ENCODE data around the gene OR4C5. TPM values are rescaled to one million over a fixed set of nuclear protein-coding genes. Genes with fewer than 3 reads are reported as not detected.
"Not testable (repeated sequence)": the region's sequence is repeated elsewhere in the genome, so short reads cannot be mapped to it uniquely, and the experiment has no call there.

The OR4C5 gene
- not detected in 2 replicates for total RNA-seq (2022)
- Bru-seq, nascent RNA, result not detected
- BruChase-seq, experiment 1, labeled RNA remaining after a 6-hour chase, result not detected
- not detected for BruChase-seq, experiment 2, labeled RNA remaining after a 2-hour chase
- long read RNA-seq, result 0 reads

- no peak for DNase-seq (ENCODE audit: unreplicated experiment)
- ChIA-PET CTCF (no interaction called here), POLR2A (no interaction called here)
- BruUV-seq (replicated peaks), result no TSS peak
- no peak within 1 kb of the TSS for H3K4me3 Mint-ChIP-seq (ENCODE audit: unreplicated experiment)
- H3K27ac Mint-ChIP-seq (ENCODE audit: low read depth, unreplicated experiment), result no peak within 1 kb of the TSS
- H3K9me3 Mint-ChIP-seq (ENCODE audit: unreplicated experiment), result peaks cover 15% of the 10 kb centered on the region
- TF ChIP-seq CTCF (IDR thresholded peaks at IDR 0.05; ENCODE audit: unreplicated experiment), result no peak
- intact Hi-C loops (cut with micrococcal nuclease), result no loop called here
- no peaks in the 10 kb centered on the region for H3K4me1 Mint-ChIP-seq (ENCODE audit: insufficient read depth, unreplicated experiment)
- no peaks in the 10 kb centered on the region for H3K36me3 Mint-ChIP-seq (ENCODE audit: insufficient read depth, unreplicated experiment)
- no peaks in the 10 kb centered on the region for H3K27me3 Mint-ChIP-seq (ENCODE audit: insufficient read depth, unreplicated experiment)
These were observed at the start of gene OR4C5 for GRCh38 chr11:48366365-48366764. Gene OR4C5 (minus strand): TSS chr11:48366465. CDS start chr11:48366465, 0 bp downstream.

- TF ChIP-seq CTCF (IDR thresholded peaks at IDR 0.05; ENCODE audit: unreplicated experiment), result no peak
- no TSS peak for BruUV-seq (replicated peaks)
- CTCF ChIA-PET, result interaction anchor here (0.7 kb wide), 1 partner anchor 1541 kb away, joined by 3 read pairs; no protein-coding TSS in a partner anchor
- no peaks in the 10 kb centered on the region for H3K36me3 Mint-ChIP-seq (ENCODE audit: insufficient read depth, unreplicated experiment)
- peaks cover 19% of the 10 kb centered on the region for H3K9me3 Mint-ChIP-seq (ENCODE audit: unreplicated experiment)
- peak; percentile 0 for DNase-seq (ENCODE audit: unreplicated experiment)
- H3K4me1 Mint-ChIP-seq (ENCODE audit: insufficient read depth, unreplicated experiment), result no peaks in the 10 kb centered on the region
- intact Hi-C loops (cut with micrococcal nuclease), result no loop called here
- no peaks in the 10 kb centered on the region for H3K27me3 Mint-ChIP-seq (ENCODE audit: insufficient read depth, unreplicated experiment)
- no peak overlapping the region for H3K4me3 Mint-ChIP-seq (ENCODE audit: unreplicated experiment)
- POLR2A ChIA-PET, result no interaction called here
- no peak overlapping the region for H3K27ac Mint-ChIP-seq (ENCODE audit: low read depth, unreplicated experiment)
These were observed 18.4 kb upstream of the OR4C5 start for GRCh38 chr11:48384670-48385069.

- H3K36me3 Mint-ChIP-seq (ENCODE audit: insufficient read depth, unreplicated experiment); intact Hi-C loops (cut with micrococcal nuclease); H3K4me3 Mint-ChIP-seq (ENCODE audit: unreplicated experiment); H3K27ac Mint-ChIP-seq (ENCODE audit: low read depth, unreplicated experiment); H3K4me1 Mint-ChIP-seq (ENCODE audit: insufficient read depth, unreplicated experiment); POLR2A ChIA-PET; H3K27me3 Mint-ChIP-seq (ENCODE audit: insufficient read depth, unreplicated experiment); DNase-seq (ENCODE audit: unreplicated experiment); BruUV-seq (replicated peaks): not testable (repeated sequence)
- H3K9me3 Mint-ChIP-seq (ENCODE audit: unreplicated experiment), result peaks cover 16% of the 10 kb centered on the region
- CTCF ChIA-PET, result interaction anchor here (0.7 kb wide), 1 partner anchor 1542 kb away, joined by 3 read pairs; no protein-coding TSS in a partner anchor
These were observed 17.9 kb upstream of the OR4C5 start for GRCh38 chr11:48384151-48384550.

DNA sequence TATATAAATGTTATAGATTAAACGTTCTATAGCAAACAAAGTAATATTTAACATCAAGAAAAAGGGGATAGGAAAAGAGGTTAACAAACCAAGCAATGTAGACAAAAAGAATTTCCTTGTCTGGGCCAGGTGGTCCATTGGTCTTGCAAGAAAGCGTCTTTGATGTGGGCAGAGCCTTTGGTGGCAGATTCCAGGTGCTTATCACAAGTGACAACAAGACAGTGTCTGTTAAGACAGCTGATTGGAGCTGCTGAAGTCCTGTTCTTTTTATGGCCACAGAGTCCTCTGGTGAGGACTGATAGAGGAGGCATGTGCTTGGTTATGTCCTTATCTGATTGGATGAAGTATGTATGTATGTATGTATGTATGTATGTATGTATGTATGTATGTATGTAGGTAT is 5.0 kb downstream of the OR4C5 start:
- H3K4me1 Mint-ChIP-seq (ENCODE audit: insufficient read depth, unreplicated experiment); H3K27me3 Mint-ChIP-seq (ENCODE audit: insufficient read depth, unreplicated experiment); H3K27ac Mint-ChIP-seq (ENCODE audit: low read depth, unreplicated experiment); DNase-seq (ENCODE audit: unreplicated experiment); POLR2A ChIA-PET; H3K4me3 Mint-ChIP-seq (ENCODE audit: unreplicated experiment); intact Hi-C loops (cut with micrococcal nuclease); BruUV-seq (replicated peaks); H3K36me3 Mint-ChIP-seq (ENCODE audit: insufficient read depth, unreplicated experiment): not testable (repeated sequence)
- CTCF ChIA-PET, result interaction anchor here (0.6 kb wide), 1 partner anchor 268 kb away, joined by 3 read pairs; no protein-coding TSS in a partner anchor
- H3K9me3 Mint-ChIP-seq (ENCODE audit: unreplicated experiment), result peaks cover 28% of the 10 kb centered on the region

DNA sequence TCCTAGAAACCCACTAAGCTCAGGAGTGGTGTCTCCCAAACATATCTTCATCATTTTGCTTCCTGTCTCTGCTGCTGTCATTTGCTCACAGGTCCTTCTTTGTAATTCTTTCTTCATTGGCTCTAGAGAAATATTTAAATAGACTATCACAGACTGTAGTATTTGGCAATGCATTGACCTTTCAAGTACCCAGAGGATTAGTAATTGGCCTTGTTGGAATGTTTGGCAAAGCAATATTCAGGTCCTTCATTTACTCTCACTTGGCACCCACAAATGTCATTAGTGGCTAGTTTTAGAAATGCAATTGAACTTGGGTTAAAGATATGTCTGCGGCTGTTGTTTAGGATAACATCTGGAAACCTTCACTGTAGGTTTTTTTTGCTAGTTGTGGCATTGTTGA is 11.6 kb downstream of the OR4C5 start:
- no TSS peak for BruUV-seq (replicated peaks)
- ChIA-PET CTCF (no interaction called here), POLR2A (no interaction called here)
- Mint-ChIP-seq H3K27ac (ENCODE audit: low read depth, unreplicated experiment) (no peak overlapping the region), H3K4me3 (ENCODE audit: unreplicated experiment) (no peak overlapping the region), H3K27me3 (ENCODE audit: insufficient read depth, unreplicated experiment) (no peaks in the 10 kb centered on the region), H3K9me3 (ENCODE audit: unreplicated experiment) (peaks cover 14% of the 10 kb centered on the region), H3K36me3 (ENCODE audit: insufficient read depth, unreplicated experiment) (no peaks in the 10 kb centered on the region), H3K4me1 (ENCODE audit: insufficient read depth, unreplicated experiment) (no peaks in the 10 kb centered on the region)
- DNase-seq (ENCODE audit: unreplicated experiment), result no peak
- intact Hi-C loops (cut with micrococcal nuclease), result no loop called here
- TF ChIP-seq CTCF (IDR thresholded peaks at IDR 0.05; ENCODE audit: unreplicated experiment), result no peak

All from MCF 10A (cell line).